Central memory CD4-positive, alpha-beta T cell (primary cell): ENCODE measurements around the gene FNDC7.
"Not testable (repeated sequence)": the region's sequence is repeated elsewhere in the genome, so short reads cannot be mapped to it uniquely, and the experiment has no call there.

Source experiments
- DNase-seq: peaks from one replicate; pipeline ENCODE4 v3.0.0; 2022
- total RNA-seq, 3 experiments: gene quantifications; one replicate each; lab custom pipeline; 2026; lab: John Stamatoyannopoulos, UW

Gene FNDC7
- 0.04 to 0.58 (median 0.11) reads per million in 3 experiments for total RNA-seq

- no peak for DNase-seq
Measured at GRCh38 chr1:108712606-108713150, at the start of gene FNDC7. TSS of gene FNDC7 (plus strand) at chr1:108712908. CDS start at chr1:108712934, 26 bp downstream.

- DNase-seq: no peak
Measured at GRCh38 chr1:108663074-108663473, 49.6 kb upstream of the FNDC7 start.

GRCh38 chr1:108664481-108664880, 48.2 kb upstream of the FNDC7 start:
- DNase-seq: no peak

GRCh38 chr1:108665067-108665466, 47.6 kb upstream of the FNDC7 start:
- DNase-seq: no peak

- DNase-seq: no peak
Measured at GRCh38 chr1:108665771-108666170, 46.9 kb upstream of the FNDC7 start.

GRCh38 chr1:108667422-108667821, 45.3 kb upstream of the FNDC7 start:
- DNase-seq: not testable (repeated sequence)

- no peak for DNase-seq
Measured at GRCh38 chr1:108668777-108669176, 43.9 kb upstream of the FNDC7 start.

- DNase-seq: no peak
Measured at GRCh38 chr1:108669679-108670078, 43.0 kb upstream of the FNDC7 start.

GRCh38 chr1:108670131-108670773, 42.5 kb upstream of the FNDC7 start:
- DNase-seq: no peak

- no peak for DNase-seq
Measured at GRCh38 chr1:108671143-108671542, 41.6 kb upstream of the FNDC7 start.

GRCh38 chr1:108678706-108679105, 34.0 kb upstream of the FNDC7 start:
- DNase-seq: no peak

- no peak for DNase-seq
Measured at GRCh38 chr1:108679586-108680213, 33.0 kb upstream of the FNDC7 start.

GRCh38 chr1:108681701-108682100, 31.0 kb upstream of the FNDC7 start:
- DNase-seq: not testable (repeated sequence)

- DNase-seq: no peak
Measured at GRCh38 chr1:108685529-108685928, 27.2 kb upstream of the FNDC7 start.

GRCh38 chr1:108686614-108687313, 25.9 kb upstream of the FNDC7 start:
- no peak for DNase-seq

GRCh38 chr1:108691128-108691941, 21.4 kb upstream of the FNDC7 start:
- no peak for DNase-seq

GRCh38 chr1:108691942-108692723, 20.6 kb upstream of the FNDC7 start, which contains the start of gene PRPF38B:
TSS of gene PRPF38B (plus strand) at chr1:108692310. CDS start at chr1:108692592, 282 bp downstream.
- peak; percentile 94 for DNase-seq

- peak; percentile 91 for DNase-seq
Measured at GRCh38 chr1:108692724-108693655, 19.7 kb upstream of the FNDC7 start.

GRCh38 chr1:108695535-108695934, 17.2 kb upstream of the FNDC7 start:
- no peak for DNase-seq
